CD14-positive monocyte (primary cell): ENCODE measurements around the gene REEP3. TPM values are rescaled to one million over a fixed set of nuclear protein-coding genes. Genes with fewer than 3 reads are reported as not detected.

Experiments
- DNase-seq, 3 donors: peaks; one replicate each; pipeline ENCODE4 v3.0.0-alpha.2; 2011 to 2022
- H2AFZ ChIP-seq: 2 replicates; pipeline ENCODE4 v1.6.0; 2012; ENCODE audit warnings: mild to moderate bottlenecking, low read depth, low read length, inconsistent platforms; ENCODE audit not compliant: insufficient read depth, poor library complexity, severe bottlenecking
- H3K27ac ChIP-seq, 2 donors: 1 replicate in 1 of 2; 2 replicates in 1 of 2; pipeline ENCODE4 v1.5.1; 2012 to 2013; ENCODE audit warnings: low read length in 2 of 2, control low read depth in 1 of 2, inconsistent platforms in 1 of 2, low read depth in 1 of 2, mild to moderate bottlenecking in 1 of 2
- H3K27me3 ChIP-seq, 2 donors: one replicate each; pipeline versions ENCODE4 v1.6.0 to v1.6.1; 2011 to 2013; ENCODE audit warnings: low read length in 2 of 2; ENCODE audit not compliant: control insufficient read depth in 2 of 2, insufficient read depth in 2 of 2
- H3K36me3 ChIP-seq, 2 donors: replicated peaks in 1 of 2; 1 replicate in 1 of 2; 2 replicates in 1 of 2; pipeline versions ENCODE4 v1.5.1 to v1.6.1; 2012 to 2013; ENCODE audit warnings: low read length in 2 of 2, control low read depth in 1 of 2, inconsistent platforms in 1 of 2, mild to moderate bottlenecking in 1 of 2; ENCODE audit not compliant: insufficient read depth in 2 of 2, control insufficient read depth in 1 of 2
- H3K4me1 ChIP-seq, 2 donors: 1 replicate in 1 of 2; 2 replicates in 1 of 2; pipeline versions ENCODE4 v1.5.1 to v1.6.1; 2012 to 2013; ENCODE audit warnings: low read length in 2 of 2, control low read depth in 1 of 2, inconsistent platforms in 1 of 2, mild to moderate bottlenecking in 1 of 2, moderate library complexity in 1 of 2; ENCODE audit not compliant: insufficient read depth in 2 of 2, control insufficient read depth in 1 of 2
- H3K4me2 ChIP-seq: replicated peaks from 2 replicates; pipeline ENCODE3; 2012; ENCODE audit warnings: low read length, moderate library complexity, mild to moderate bottlenecking; ENCODE audit not compliant: poor library complexity, severe bottlenecking; ENCODE audit errors: extremely low read depth
- H3K4me3 ChIP-seq, 3 experiments: fragments of 200-600 bp in 1 of 3; sonication (generic) in 1 of 3; replicated peaks in 1 of 3; 1 replicate in 2 of 3; 2 replicates in 1 of 3; pipeline ENCODE4 v1.5.1; 2011 to 2013; ENCODE audit warnings: low read length in 3 of 3, mild to moderate bottlenecking in 3 of 3, control low read depth in 2 of 3, low read depth in 2 of 3, inconsistent platforms in 1 of 3, moderate library complexity in 1 of 3
- H3K79me2 ChIP-seq: 2 replicates; pipeline ENCODE4 v1.6.0; 2012; ENCODE audit warnings: mild to moderate bottlenecking, control low read depth, inconsistent platforms, low read length, moderate library complexity; ENCODE audit not compliant: insufficient read depth
- H3K9ac ChIP-seq: 2 replicates; pipeline ENCODE4 v1.6.0; 2017; ENCODE audit warnings: low read length, mild to moderate bottlenecking; ENCODE audit not compliant: insufficient read depth, poor library complexity, severe bottlenecking
- H3K9me3 ChIP-seq, 2 donors: replicated peaks in 1 of 2; 1 replicate in 1 of 2; 2 replicates in 1 of 2; pipeline versions ENCODE4 v1.5.1 to v1.6.1; 2012 to 2013; ENCODE audit warnings: low read length in 2 of 2, control low read depth in 1 of 2; ENCODE audit not compliant: control insufficient read depth in 1 of 2, insufficient read depth in 1 of 2
- H4K20me1 ChIP-seq: 2 replicates; pipeline ENCODE4 v1.6.0; 2012; ENCODE audit warnings: mild to moderate bottlenecking, low read length, control low read depth, moderate library complexity; ENCODE audit not compliant: insufficient read depth
- H3K27ac Mint-ChIP-seq, 7 donors: one replicate each; pipeline ENCODE4 v1.8.0; 2020; ENCODE audit warnings: mild to moderate bottlenecking in 7 of 7, mixed read lengths in 7 of 7, moderate library complexity in 6 of 7, inconsistent platforms in 2 of 7
- H3K27me3 Mint-ChIP-seq, 3 donors: one replicate each; pipeline ENCODE4 v1.8.0; 2021 to 2022; ENCODE audit warnings: low read depth in 3 of 3, mild to moderate bottlenecking in 3 of 3, mixed read lengths in 3 of 3, moderate library complexity in 3 of 3, inconsistent platforms in 1 of 3
- H3K36me3 Mint-ChIP-seq, 2 donors: one replicate each; pipeline ENCODE4 v1.8.0; 2020; ENCODE audit warnings: mixed read lengths in 2 of 2, inconsistent platforms in 1 of 2, mild to moderate bottlenecking in 1 of 2
- H3K4me1 Mint-ChIP-seq: one replicate; pipeline ENCODE4 v1.8.0; 2020; ENCODE audit warnings: mild to moderate bottlenecking, mixed read lengths
- H3K4me3 Mint-ChIP-seq, 2 donors: one replicate each; pipeline ENCODE4 v1.8.0; 2020; ENCODE audit warnings: mild to moderate bottlenecking in 2 of 2, mixed read lengths in 2 of 2, moderate library complexity in 1 of 2
- H3K9me3 Mint-ChIP-seq, 7 donors: one replicate each; pipeline ENCODE4 v1.8.0; 2020 to 2022; ENCODE audit warnings: mixed read lengths in 7 of 7, mild to moderate bottlenecking in 6 of 7, moderate library complexity in 6 of 7, inconsistent platforms in 2 of 7
- CTCF ChIP-seq: fragments of 200-600 bp; IDR thresholded peaks from one replicate; pipeline ENCODE4 v1.8.0; 2022; ENCODE audit warnings: antibody characterized with exemption, mild to moderate bottlenecking
- WGBS: methylation state at CpG from one replicate; pipeline ENCODE4 v1.1.5; 2013; ENCODE audit warnings: missing lambda C conversion rate; ENCODE audit not compliant: insufficient coverage; 5-methylcytosine and 5-hydroxymethylcytosine counted together
- intact Hi-C, 2 donors: fragments of 100-400 bp; cut with micrococcal nuclease; formaldehyde crosslinking; loops; one replicate each; pipeline versions ENCODE4 v1.15.0 to v1.15.1; 2023
- polyA plus RNA-seq, 3 donors: library from polyadenylated mRNA; depleted of rRNA in 1 of 3; unstranded in 2 of 3; stranded (reverse) in 1 of 3; fragments of 300-500 nt in 2 of 3; fragments of >200 nt in 1 of 3; fragmentation: Illumina TruSeq in 2 of 3; gene quantifications; 1 replicate in 2 of 3; 2 replicates in 1 of 3; pipeline ENCODE4 v1.2.3, GENCODE V29; 2012 to 2021

The REEP3 gene
- polyA plus RNA-seq, 3 donors = 9.1 to 17.7 (median 17.7) TPM

- no peak overlapping the region for H3K27ac Mint-ChIP-seq
Measured at GRCh38 chr10:63542835-63543575, 21.8 kb downstream of the REEP3 start.

GRCh38 chr10:63543576-63543962 is 22.4 kb downstream of the REEP3 start:
- WGBS = no CpG with 5 or more reads among the region's 7 CpGs
- H3K79me2 ChIP-seq = peaks cover 22% of the 10 kb centered on the region
- no peak overlapping the region for H3K27ac Mint-ChIP-seq

More at GRCh38 chr10:63542835-63543575, 21.8 kb downstream of the REEP3 start:
- no peaks in the 10 kb centered on the region for H3K9me3 ChIP-seq
- intact Hi-C loops = no loop called here
- no peak for DNase-seq
- Mint-ChIP-seq H3K27me3 (no peaks in the 10 kb centered on the region), H3K4me1 (peaks cover 2% of the 10 kb centered on the region), H3K4me3 (no peak overlapping the region), H3K36me3 (peaks cover 8 to 14% of the 10 kb centered on the region in 2 donors), H3K9me3 (no peaks in the 10 kb centered on the region)
- WGBS = 93% methylated on average over 4 of the region's 5 CpGs
- peaks cover 22% of the 10 kb centered on the region for H3K79me2 ChIP-seq
- H3K27ac ChIP-seq = no peak overlapping the region
- H3K9ac ChIP-seq = no peak overlapping the region
- peaks cover 16% of the 10 kb centered on the region for H4K20me1 ChIP-seq
- H3K4me1 ChIP-seq = no peaks in the 10 kb centered on the region
- no peak overlapping the region for H3K4me3 ChIP-seq
- no peaks in the 10 kb centered on the region for H3K36me3 ChIP-seq
- H3K4me2 ChIP-seq = no peak overlapping the region
- no peak for TF ChIP-seq CTCF
- H3K27me3 ChIP-seq = no peaks in the 10 kb centered on the region
- no peak overlapping the region for H2AFZ ChIP-seq

More at GRCh38 chr10:63543576-63543962, 22.4 kb downstream of the REEP3 start:
- no peaks in the 10 kb centered on the region for H3K9me3 Mint-ChIP-seq
- Histone ChIP-seq H2AFZ (no peak overlapping the region), H3K9ac (no peak overlapping the region), H4K20me1 (peaks cover 16% of the 10 kb centered on the region), H3K27ac (no peak overlapping the region), H3K9me3 (no peaks in the 10 kb centered on the region), H3K27me3 (no peaks in the 10 kb centered on the region), H3K4me1 (no peaks in the 10 kb centered on the region), H3K4me3 (no peak overlapping the region), H3K36me3 (no peaks in the 10 kb centered on the region), H3K4me2 (no peak overlapping the region)
- H3K36me3 Mint-ChIP-seq = peaks cover 8 to 14% of the 10 kb centered on the region in 2 donors
- H3K27me3 Mint-ChIP-seq = no peaks in the 10 kb centered on the region
- intact Hi-C loops = no loop called here
- TF ChIP-seq CTCF = no peak
- no peak for DNase-seq
- H3K4me3 Mint-ChIP-seq = no peak overlapping the region
- H3K4me1 Mint-ChIP-seq = peaks cover 2% of the 10 kb centered on the region
